Prostate gland (tissue), 2 donors: ENCODE data around the gene CDC42BPB. TPM values are rescaled to one million over a fixed set of nuclear protein-coding genes. Genes with fewer than 3 reads are reported as not detected.
A peak's percentile ranks its signal among the peaks of the same experiment; 100 is the strongest.

Experiments used
- DNase-seq: peaks from one replicate; pipeline ENCODE4 v3.0.0-alpha.2; 2019; ENCODE audit warnings: low spot score
- H3K27ac ChIP-seq, 2 donors: fragments of 200-600 bp; sonication (generic); 2 replicates each; pipeline ENCODE4 v1.5.1; 2017 to 2019
- H3K27me3 ChIP-seq: fragments of 200-600 bp; sonication (generic); replicated peaks from 2 replicates; pipeline ENCODE4 v1.5.1; 2019; ENCODE audit not compliant: insufficient read depth
- H3K36me3 ChIP-seq, 2 donors: fragments of 200-600 bp; sonication (generic); 1 replicate in 1 of 2; 2 replicates in 1 of 2; pipeline versions ENCODE4 v1.5.1 to v1.8.1; 2017 to 2019
- H3K4me1 ChIP-seq: fragments of 200-600 bp; sonication (generic); replicated peaks from 2 replicates; pipeline ENCODE4 v1.5.1; 2019
- H3K4me3 ChIP-seq, 2 donors: fragments of 200-600 bp; sonication (generic); 2 replicates each; pipeline ENCODE4 v1.5.1; 2017 to 2019
- H3K9me3 ChIP-seq: fragments of 200-600 bp; sonication (generic); 2 replicates; pipeline ENCODE4 v1.5.1; 2017
- CTCF ChIP-seq, 4 experiments: fragments of 200-600 bp in 2 of 4; fragments of 450-650 bp in 2 of 4; sonication (generic) in 2 of 4; IDR thresholded peaks; 1 replicate in 3 of 4; 2 replicates in 1 of 4; pipeline ENCODE4 v1.5.1; 2016 to 2019; ENCODE audit warnings: antibody characterized with exemption in 4 of 4, mild to moderate bottlenecking in 2 of 4, moderate library complexity in 2 of 4
- POLR2A ChIP-seq: fragments of 450-650 bp; IDR thresholded peaks from one replicate; pipeline ENCODE4 v1.6.1; 2016; ENCODE audit warnings: antibody characterized with exemption, mild to moderate bottlenecking
- POLR2AphosphoS5 ChIP-seq: sonication (generic); formaldehyde crosslinking; IDR thresholded peaks from one replicate; pipeline ENCODE4 v1.6.1; 2017; ENCODE audit warnings: antibody characterized with exemption
- WGBS: methylation state at CpG from one replicate; pipeline ENCODE4 v1.1.5; 2018; 5-methylcytosine and 5-hydroxymethylcytosine counted together
- intact Hi-C: fragments of 100-400 bp; cut with DNase I; formaldehyde crosslinking; loops from one replicate; pipeline ENCODE4 v1.14.2; 2022
- total RNA-seq, 2 donors: library from RNA; depleted of rRNA; stranded (reverse); fragments of >200 nt; gene quantifications; one replicate each; pipeline ENCODE4 v1.1.0, GENCODE V29; 2016

Gene CDC42BPB
- total RNA-seq, 2 donors from 2014 or later, result 78.9 to 172 TPM

DNA sequence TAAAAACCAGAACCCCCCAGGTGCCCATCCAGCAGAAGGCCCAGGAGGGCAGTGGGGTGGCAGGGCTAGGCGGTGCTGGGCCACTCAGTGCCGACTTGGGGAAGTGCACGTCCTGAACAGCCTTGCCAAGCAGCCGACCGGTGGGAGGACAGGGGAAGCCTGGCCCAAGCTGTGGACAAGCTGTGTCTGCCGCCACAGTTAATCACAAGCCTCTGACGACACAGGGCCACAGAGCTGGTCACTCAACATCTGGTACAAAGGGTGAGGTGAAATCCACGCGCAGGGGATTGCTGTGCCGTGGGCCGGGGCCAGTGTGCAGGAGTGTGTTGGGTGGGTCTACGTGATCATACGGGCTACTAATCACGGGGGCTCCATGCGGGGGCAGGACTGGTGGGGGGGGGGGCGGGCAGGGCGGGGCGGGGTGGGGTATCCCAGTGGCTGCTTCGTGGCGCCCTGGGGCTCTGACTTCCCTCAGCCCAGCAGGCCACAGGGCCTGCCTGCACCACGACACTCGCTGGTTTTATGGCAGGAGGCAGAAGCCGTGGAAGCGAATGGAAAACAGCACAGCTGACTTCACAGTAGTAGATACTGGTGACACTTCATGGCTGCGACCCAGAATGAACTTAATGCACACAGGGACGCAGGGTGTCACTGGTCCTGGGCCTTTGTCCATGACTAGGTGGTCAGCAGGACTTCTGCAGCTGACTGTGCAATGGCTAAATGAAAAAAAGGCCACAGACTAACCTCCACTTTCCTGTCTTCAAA lies 124.7 kb downstream of the CDC42BPB start:
- H3K36me3 ChIP-seq, result no peaks in the 10 kb centered on the region
- TF ChIP-seq POLR2A, result no peak
- TF ChIP-seq CTCF (IDR thresholded peaks at IDR 0.05), result no peak
- TF ChIP-seq POLR2AphosphoS5, result no peak
- no peaks in the 10 kb centered on the region for H3K9me3 ChIP-seq
- peaks cover 4% of the 10 kb centered on the region for H3K27me3 ChIP-seq
- H3K27ac ChIP-seq, result no peak overlapping the region
- DNase-seq, result no peak
- H3K4me1 ChIP-seq, result peaks cover 16% of the 10 kb centered on the region
- no peak overlapping the region for H3K4me3 ChIP-seq
- intact Hi-C loops, result no loop called here
- 83% methylated on average over 20 of the region's 26 CpGs for WGBS

GRCh38 chr14:102931580-102932285 lies 125.6 kb downstream of the CDC42BPB start:
- WGBS, result 93% methylated on average over 12 of the region's 12 CpGs
- intact Hi-C loops, result no loop called here
- no peak overlapping the region for H3K27ac ChIP-seq
- no peak for TF ChIP-seq POLR2A
- TF ChIP-seq CTCF (IDR thresholded peaks at IDR 0.05), result no peak
- TF ChIP-seq POLR2AphosphoS5, result no peak
- peaks cover 4% of the 10 kb centered on the region for H3K27me3 ChIP-seq
- no peak overlapping the region for H3K4me3 ChIP-seq
- no peak for DNase-seq
- H3K9me3 ChIP-seq, result no peaks in the 10 kb centered on the region
- no peaks in the 10 kb centered on the region for H3K36me3 ChIP-seq
- H3K4me1 ChIP-seq, result peaks cover 16% of the 10 kb centered on the region

DNA sequence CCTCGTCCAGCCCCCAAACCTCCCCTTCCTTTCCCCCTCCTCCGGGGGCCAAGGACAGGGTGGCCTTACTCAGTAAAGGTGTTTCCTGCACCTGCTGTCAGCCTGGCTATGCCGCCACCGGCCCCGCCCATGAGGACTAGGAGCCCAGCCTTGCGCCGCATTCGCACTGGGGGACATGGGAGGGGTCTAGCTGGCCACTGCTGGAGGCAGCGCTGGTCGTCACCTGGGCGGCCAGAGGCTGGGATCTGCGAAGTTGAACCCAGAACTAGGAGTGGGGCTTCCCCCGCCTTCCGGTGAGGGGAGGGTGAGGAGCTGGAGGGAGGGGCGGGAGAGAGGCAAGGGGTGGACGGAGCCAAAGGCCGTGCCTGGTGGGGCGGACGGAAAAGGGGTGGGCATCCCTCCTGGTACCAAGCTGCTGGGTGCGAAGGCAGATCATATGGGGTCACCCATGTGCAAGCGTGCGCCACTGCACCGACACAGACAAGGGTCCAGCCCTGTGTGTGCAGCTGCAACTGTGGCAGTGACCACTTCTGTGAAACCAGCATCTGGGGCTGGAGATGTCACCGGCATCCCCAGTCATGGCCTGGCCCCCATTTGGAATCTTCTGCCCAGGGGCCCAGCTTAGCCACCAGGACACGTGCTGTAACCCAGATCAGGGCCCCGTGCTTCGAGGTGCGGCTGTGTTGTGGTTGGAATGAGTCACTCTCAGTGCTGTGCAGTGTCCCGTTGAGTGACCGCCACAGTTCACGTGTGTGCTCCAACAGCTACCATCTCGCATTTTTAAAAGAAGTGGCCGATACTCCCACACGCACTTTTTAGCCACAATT lies 126.4 kb downstream of the CDC42BPB start:
- DNase-seq, result no peak
- intact Hi-C loops, result no loop called here
- H3K9me3 ChIP-seq, result no peaks in the 10 kb centered on the region
- H3K27ac ChIP-seq, result no peak overlapping the region
- no peaks in the 10 kb centered on the region for H3K36me3 ChIP-seq
- 72% methylated on average over 33 of the region's 34 CpGs for WGBS
- peak overlapping the region in 1 of 2 donors; percentile 1 for H3K4me3 ChIP-seq
- no peak for TF ChIP-seq POLR2A
- TF ChIP-seq POLR2AphosphoS5, result no peak
- TF ChIP-seq CTCF (IDR thresholded peaks at IDR 0.05), result no peak
- peaks cover 4% of the 10 kb centered on the region for H3K27me3 ChIP-seq
- peaks cover 16% of the 10 kb centered on the region for H3K4me1 ChIP-seq

DNA sequence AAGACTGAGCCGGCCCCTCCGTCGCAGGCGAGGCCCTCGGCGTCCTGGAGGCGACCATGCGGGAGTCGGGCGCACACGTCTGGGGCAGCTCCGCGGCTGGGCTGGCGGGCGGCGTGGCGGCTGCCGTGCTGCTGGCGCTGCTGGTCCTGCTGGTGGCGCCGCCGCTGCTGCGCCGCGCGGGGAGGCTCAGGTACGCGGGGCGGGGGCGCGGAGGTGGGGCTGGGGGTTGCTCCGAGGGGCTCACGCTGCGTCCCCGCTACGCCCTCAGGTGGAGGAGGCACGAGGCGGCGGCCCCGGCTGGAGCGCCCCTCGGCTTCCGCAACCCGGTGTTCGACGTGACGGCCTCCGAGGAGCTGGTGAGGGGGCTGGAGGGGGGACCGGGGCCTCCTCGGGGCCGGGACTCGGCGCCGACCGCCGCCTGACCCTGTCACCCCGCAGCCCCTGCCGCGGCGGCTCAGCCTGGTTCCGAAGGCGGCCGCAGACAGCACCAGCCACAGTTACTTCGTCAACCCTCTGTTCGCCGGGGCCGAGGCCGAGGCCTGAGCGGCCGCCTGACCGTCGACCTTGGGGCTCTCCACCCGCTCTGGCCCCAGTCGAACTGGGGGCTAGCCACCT lies 127.1 kb downstream of the CDC42BPB start:
- Histone ChIP-seq H3K9me3 (no peaks in the 10 kb centered on the region), H3K36me3 (no peaks in the 10 kb centered on the region), H3K4me1 (peaks cover 16% of the 10 kb centered on the region), H3K4me3 (peak overlapping the region; percentile 3 to 24), H3K27me3 (peaks cover 4% of the 10 kb centered on the region), H3K27ac (no peak overlapping the region)
- DNase-seq, result no peak
- WGBS, result 8% methylated on average over 44 of the region's 74 CpGs
- TF ChIP-seq CTCF (IDR thresholded peaks at IDR 0.05) (no peak), POLR2AphosphoS5 (no peak), POLR2A (no peak)
- intact Hi-C loops, result no loop called here
